Effector CD4-positive, alpha-beta T cell (primary cell): ENCODE results near the gene SRSF5.
A peak's percentile ranks its signal among the peaks of the same experiment; 100 is the strongest.
"Not testable (repeated sequence)": the region's sequence is repeated elsewhere in the genome, so short reads cannot be mapped to it uniquely, and the experiment has no call there.

Source experiments
- DNase-seq: peaks from one replicate; pipeline ENCODE4 v3.0.0-alpha.2; 2020
- total RNA-seq: gene quantifications from one replicate; lab custom pipeline; 2026; lab: John Stamatoyannopoulos, UW

The SRSF5 gene
- 1,393 reads per million, percentile 100 among the genes with 10 or more reads in this experiment for total RNA-seq

DNA sequence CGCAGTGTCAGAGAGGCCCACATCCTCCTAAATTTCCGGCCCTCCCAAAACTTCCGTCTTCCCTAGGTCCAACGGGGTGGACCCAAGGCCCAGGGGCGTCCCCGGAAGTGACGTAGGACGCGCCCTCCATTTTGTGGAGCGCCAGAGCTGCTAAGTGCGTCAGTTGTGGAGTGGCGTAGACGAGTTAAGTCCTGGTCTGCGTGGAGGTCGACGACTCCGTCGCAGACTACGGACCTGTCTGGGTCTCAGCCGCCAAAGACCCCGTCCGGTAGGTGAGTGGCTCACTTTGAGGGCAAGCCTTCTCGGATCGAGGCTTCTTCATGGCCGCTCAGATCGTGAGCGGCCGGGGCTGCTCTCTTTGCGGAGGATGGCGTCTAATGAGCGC, at the start of gene SRSF5:
SRSF5 (plus strand) TSS at position 159 of the 385 bp plus-strand sequence. CDS start 1,015 bp downstream, outside the sequence.
- DNase-seq, result peak; percentile 93

DNA sequence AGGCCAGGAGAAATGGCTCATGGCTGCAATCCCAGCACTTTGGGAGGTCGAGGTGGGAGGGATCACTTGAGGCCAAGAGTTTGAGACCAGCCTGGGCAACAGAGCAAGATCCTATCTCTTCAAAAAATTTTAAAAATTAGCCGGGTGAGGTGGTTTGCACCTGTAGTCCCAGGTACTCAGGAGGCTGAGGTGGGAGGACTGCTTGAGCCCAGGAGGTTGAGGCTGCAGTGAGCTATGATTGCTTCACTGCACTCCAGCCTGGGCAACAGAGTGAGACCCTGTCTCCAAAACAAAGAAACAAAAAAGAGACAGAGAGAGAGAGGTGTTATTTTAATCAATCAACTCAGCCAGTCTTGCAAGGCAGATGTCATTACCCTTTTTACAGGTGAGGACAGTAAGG, 48.3 kb upstream of the SRSF5 start:
- not testable (repeated sequence) for DNase-seq

- DNase-seq, result no peak
These were observed 47.4 kb upstream of the SRSF5 start for GRCh38 chr14:69719501-69719951.

- no peak for DNase-seq
These were observed 46.0 kb upstream of the SRSF5 start for GRCh38 chr14:69720912-69721311.

DNA sequence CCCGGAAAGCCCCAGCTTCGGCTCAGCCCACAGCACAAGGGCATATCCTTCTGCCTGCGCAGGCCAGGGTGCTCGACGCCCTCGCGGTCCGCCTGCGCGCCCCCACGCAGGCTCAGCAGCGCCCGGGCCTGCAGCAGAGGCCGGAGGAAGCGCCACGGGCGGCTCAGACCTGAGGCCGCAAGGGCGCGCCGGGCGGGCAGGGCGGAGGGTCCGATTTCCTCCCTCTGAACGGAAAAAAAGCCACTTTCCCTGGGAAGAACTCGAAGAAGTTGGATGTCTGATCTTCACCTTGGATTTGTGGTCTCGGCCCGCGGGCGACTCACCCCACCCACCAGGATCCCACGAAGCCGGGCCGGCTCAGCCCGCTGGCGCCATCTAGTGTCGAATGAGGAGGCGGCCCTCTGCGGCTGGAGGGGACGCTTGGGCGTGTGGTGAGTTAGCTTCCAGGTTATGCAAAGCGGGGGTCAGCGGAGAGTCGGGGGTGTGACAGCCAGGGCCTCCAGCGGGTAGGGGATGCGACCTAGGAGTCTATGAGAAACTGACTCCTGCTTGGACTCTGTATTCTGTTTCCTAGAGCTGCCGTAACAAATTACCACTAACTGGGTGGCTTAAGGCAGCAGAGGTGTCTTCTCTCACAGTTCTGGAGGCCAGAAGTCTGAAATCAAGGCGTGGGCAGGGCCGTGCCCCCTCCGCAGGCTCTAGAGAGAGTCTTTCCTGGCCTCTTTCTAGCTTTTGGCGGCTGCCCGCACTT, 40.0 kb upstream of the SRSF5 start:
- peak; percentile 78 for DNase-seq

GRCh38 chr14:69727860-69728259, 39.1 kb upstream of the SRSF5 start:
- DNase-seq, result no peak

- DNase-seq, result not testable (repeated sequence)
These were observed 34.9 kb upstream of the SRSF5 start for GRCh38 chr14:69731919-69732598.

GRCh38 chr14:69736405-69736804, 30.5 kb upstream of the SRSF5 start:
- not testable (repeated sequence) for DNase-seq

GRCh38 chr14:69741055-69741454, 25.9 kb upstream of the SRSF5 start:
- DNase-seq, result no peak

DNA sequence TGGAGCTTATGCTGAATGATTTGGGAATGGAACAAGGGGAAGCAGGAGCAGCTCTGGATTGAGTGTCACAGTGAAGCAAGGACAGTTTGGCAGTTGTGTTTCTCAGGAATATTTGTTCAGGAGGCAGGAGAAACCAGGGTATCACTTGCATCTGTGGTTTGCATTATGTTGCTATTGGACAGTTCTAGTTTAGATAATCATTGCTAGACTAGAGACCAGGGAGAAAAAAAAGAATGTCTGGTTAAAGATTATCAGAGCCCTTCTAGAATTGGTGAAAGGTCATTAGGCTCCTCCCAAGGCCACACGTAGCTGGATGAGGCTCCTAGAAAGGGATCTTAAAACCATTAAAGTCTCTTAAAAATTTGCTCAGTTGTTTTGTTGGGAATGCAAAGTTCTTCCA, 17.0 kb upstream of the SRSF5 start:
- DNase-seq, result no peak

DNA sequence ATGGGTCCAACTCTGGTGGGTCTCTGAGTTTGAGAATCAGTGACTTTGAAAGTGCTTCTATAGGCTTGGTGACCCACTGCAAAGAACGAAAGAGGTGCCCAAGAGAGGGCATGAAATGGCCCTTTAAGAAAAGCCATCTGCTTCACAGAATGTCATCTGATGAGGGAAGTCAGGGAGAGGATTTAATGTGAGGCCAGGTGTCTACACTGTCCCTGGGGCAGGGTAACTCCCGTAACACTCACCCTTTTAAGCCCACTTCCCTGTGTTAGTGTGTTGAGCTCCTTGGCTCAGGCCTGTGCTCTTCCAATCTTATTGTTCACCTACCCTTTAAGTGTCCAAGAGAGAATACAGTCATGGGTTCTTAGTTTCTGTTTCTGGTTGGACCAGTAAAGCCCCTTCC, 16.4 kb upstream of the SRSF5 start:
- DNase-seq, result no peak

DNA sequence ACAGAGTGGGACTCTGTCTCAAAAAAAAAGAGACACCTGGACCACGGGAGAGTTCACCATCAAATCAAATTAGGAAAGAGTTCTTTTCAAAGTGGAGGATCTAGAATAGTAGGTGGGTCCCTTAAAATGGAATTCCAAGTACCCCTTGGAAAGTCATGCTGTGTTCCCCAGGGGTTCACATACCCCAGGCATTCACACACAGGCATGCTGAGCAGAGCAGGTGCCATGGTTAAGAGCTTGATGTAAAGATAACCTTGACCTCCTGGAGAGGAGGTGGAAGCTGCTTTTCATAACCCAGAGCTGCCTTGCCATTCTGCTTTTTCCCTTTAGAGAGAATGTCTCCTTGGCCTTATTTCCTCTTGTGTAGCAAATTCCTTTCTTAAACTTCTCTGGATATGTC, 14.2 kb upstream of the SRSF5 start:
- DNase-seq, result no peak

DNA sequence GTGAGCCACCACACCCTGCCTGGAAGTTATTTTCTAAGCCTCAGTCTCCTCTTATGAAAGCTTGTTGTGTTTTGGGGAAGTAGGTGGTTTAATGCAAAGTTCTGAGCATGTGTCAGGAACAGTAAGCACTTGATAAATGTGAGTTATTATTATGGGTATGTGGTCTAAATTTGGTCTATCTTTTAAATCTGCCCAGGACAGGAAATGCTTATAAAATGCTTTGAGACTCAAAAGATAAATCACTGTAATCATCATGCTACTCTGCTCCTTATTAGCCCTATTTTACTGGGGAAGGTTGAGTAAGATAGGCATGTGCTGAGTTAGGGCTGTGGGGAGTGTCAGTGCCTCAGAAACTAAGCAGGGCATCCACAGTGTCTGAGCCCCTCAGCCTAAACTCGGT, 13.1 kb upstream of the SRSF5 start:
- no peak for DNase-seq

- DNase-seq, result no peak
These were observed 12.5 kb upstream of the SRSF5 start for GRCh38 chr14:69754487-69754886.

- DNase-seq, result no peak
These were observed 11.6 kb upstream of the SRSF5 start for GRCh38 chr14:69755296-69755695.

GRCh38 chr14:69755784-69756183, 11.2 kb upstream of the SRSF5 start:
- no peak for DNase-seq

- DNase-seq, result no peak
These were observed 10.6 kb upstream of the SRSF5 start for GRCh38 chr14:69756298-69756697.

GRCh38 chr14:69760810-69761209, 6.1 kb upstream of the SRSF5 start:
- DNase-seq, result no peak

DNA sequence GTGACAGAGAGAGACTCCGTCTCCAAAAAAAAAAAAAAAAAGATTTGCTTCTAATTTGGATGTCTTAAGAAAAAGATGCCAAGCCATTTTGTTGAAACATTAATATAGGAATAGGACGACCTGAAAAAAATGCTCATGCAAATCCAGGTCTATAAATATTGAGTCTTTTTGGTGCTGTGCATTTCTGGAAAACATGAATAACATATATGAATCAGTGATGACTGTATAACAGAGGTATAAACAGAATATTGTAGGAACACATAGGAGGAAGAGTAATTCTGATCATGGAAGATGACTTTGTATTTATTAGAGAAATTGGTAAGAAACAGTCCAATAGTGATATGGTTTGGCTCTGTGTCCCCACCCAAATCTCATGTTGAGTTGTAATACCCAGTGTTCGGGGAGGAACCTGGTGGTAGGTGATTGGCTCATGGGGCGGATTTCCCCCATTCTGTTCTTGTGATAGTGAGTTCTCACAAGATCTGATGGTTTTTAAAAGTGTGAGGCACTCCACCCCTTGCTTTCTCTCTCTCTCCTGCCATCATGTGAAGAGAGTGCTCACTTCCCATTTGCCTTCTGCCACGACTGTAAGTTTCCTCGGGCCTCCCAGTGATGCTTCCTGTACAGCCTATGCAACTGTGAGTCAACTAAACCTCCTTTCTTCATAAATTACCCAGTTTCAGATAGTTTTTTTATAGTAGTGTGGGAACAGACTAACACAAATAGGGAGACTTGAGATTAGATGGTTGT, 3.0 kb upstream of the SRSF5 start:
- no peak for DNase-seq

GRCh38 chr14:69767369-69767999, 542 bp downstream of the SRSF5 start:
- DNase-seq, result peak; percentile 84

- DNase-seq, result no peak
These were observed 1.9 kb downstream of the SRSF5 start for GRCh38 chr14:69768873-69769272.

DNA sequence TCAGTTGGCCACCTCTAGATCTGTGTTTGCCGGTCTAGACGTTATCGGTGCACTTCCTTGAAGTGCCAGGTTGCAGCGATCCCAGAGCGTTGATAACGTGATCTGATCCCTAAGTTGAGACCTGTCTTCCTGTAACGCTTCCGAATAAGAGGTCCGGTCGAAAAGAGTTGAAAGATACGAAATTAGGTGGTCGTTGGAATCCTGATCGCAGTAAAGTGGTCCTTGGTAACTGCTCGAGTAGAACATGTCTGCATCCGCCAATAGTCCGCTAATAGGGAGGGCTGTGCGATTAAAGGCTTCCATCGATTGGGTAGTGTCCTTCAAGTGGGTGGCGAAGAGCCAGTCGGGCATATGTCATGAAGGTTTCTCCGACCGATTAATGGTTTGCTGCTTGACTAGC, 2.7 kb downstream of the SRSF5 start:
- DNase-seq, result no peak

DNA sequence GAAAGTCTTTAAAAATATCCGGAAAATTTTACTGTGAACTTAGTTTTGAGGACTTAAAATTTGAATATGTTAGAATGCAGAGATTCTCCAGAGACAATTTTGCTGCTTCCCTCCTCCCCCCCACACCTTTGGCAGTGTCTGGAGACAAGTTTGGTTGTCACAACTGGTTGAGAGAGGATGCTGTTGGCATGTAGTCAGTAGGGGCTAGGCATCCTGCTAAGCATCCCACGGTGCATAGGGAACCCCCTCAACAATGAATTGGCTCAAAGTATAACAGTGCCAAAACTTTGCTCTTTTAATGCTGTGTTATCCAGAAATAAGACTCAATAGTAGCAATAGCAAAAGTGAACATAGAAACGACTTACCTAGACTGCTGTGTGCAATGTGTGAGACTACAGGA, 3.6 kb downstream of the SRSF5 start:
- DNase-seq, result no peak
